ENCODE measurements around the gene ZDHHC24.

DNA sequence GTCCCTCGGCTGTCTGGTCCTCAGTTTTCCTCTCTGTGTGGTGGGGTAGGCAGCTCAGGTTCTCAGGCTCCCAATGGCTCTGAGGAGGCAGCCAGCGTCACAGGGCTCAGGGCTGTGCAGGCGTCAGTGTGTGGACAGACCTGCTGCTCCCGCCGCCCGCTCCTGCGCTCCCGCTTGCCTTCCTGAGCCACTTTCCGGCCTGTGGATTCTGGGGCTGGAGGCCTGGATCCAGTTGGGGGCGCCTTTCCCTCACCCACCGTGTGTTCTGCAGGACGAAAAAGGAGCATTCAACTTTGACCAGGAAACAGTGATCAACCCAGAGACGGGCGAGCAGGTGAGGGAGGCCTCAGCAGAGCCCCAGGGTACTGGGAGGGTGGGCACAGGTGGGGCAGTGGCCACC lies 50.9 kb downstream of the ZDHHC24 start:
- TF ChIP-seq GATA2 (IDR thresholded peaks at IDR 0.05; ENCODE audit: low read depth, low read length) (no peak), GATA3 (IDR thresholded peaks at IDR 0.05; ENCODE audit: low read depth, low read length) (no peak)
